ENCODE data around the gene KRTAP6-2.

- TF ChIP-seq MAX (IDR thresholded peaks at IDR 0.05; ENCODE audit: low read depth) = no peak
- TF ChIP-seq EP300 (IDR thresholded peaks at IDR 0.05; ENCODE audit: borderline replicate concordance in 1 of 2, low read depth in 1 of 2, low read length in 1 of 2) = no peak
- TF ChIP-seq RAD21 (IDR thresholded peaks at IDR 0.05; ENCODE audit: low read length) = no peak
- TF ChIP-seq POLR2AphosphoS5 (IDR thresholded peaks at IDR 0.05; ENCODE audit: low read depth, low read length) = no peak
- no peak for TF ChIP-seq CTCF (IDR thresholded peaks at IDR 0.05)
- no peak for TF ChIP-seq SMC3 (IDR thresholded peaks at IDR 0.05; ENCODE audit: low read depth, low read length)
- TF ChIP-seq USF2 (IDR thresholded peaks at IDR 0.05; ENCODE audit: borderline replicate concordance, low read depth, low read length) = no peak
- no peak for TF ChIP-seq FOXM1 (IDR thresholded peaks at IDR 0.05; ENCODE audit: low read depth)
Observed at GRCh38 chr21:30563072-30563471, 35.6 kb downstream of the KRTAP6-2 start.
